GM21423 (cell line): ENCODE measurements around the gene KRTAP23-1.

Experiments
- ATAC-seq: cut with Tn5 transposase; IDR thresholded peaks from one replicate; pipeline ENCODE4 v1.9.1; 2021; ENCODE audit warnings: mild to moderate bottlenecking, moderate library complexity; ENCODE audit not compliant: unreplicated experiment

The KRTAP23-1 gene, protein sequence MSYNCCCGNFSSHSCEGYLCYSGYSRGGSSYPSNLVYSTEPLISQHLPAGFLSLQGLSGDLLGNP

GRCh38 chr21:30348506-30348905 lies at the start of gene KRTAP23-1:
TSS of gene KRTAP23-1 (minus strand) at chr21:30348606. CDS start at chr21:30348606, 0 bp downstream.
- no peak for ATAC-seq

DNA sequence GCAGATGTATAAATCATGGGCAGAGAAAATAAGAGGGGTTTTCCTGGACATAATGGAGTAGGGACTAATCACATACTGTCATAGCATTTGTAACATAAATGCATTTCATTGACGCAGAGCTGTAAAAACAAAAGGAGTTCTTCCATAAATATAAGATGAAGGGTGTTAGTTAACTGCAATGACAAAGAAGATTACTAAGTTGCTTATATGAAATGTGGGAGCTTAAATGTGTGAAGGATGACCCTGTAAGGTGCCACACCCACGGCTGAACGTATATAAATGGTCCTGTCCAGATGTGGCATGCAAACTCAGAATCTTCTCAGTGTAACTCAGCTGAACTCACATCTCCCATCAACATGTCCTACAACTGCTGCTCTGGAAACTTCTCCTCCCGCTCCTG lies 47.3 kb upstream of the KRTAP23-1 start, which contains the start of gene KRTAP13-1:
TSS of gene KRTAP13-1 (plus strand) at position 301 of the 400 bp plus-strand sequence. CDS start at position 357, 56 bp downstream.
- no peak for ATAC-seq

- ATAC-seq, result no peak
These were observed 43.2 kb upstream of the KRTAP23-1 start for GRCh38 chr21:30391492-30392025.

- ATAC-seq, result no peak
These were observed 33.8 kb upstream of the KRTAP23-1 start for GRCh38 chr21:30382201-30382600.

DNA sequence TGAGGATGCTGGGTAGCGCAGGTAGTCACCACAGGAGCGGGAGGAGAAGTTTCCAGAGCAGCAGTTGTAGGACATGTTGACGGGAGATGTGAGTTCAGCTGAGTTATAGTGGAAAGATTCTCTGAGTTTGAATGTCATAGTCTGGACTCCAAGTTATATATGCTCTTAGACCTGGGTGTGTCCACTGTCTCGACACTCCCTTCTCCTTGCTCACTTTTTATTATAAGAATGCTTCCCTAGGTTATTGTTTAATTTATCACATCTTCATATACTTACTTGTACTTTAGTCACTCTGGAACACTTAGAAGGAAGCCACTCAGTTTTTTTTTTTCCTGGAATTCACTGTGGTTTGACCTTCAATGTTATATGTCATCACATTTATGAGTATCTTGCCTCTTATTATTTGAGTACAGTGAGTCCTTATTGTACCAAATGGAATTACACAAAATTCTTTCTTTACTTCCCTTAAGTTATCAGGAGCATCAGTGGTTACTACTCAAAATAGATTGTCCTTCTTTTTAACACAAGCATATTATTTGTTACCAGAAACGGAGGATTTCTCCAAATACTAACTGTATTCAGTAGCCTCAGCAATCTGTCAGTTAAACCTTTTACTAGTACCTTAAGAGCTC lies 23.8 kb upstream of the KRTAP23-1 start, which contains the start of gene KRTAP13-2:
TSS of gene KRTAP13-2 (minus strand) at position 133 of the 632 bp plus-strand sequence. CDS start at position 75, 58 bp downstream.
- ATAC-seq, result no peak

DNA sequence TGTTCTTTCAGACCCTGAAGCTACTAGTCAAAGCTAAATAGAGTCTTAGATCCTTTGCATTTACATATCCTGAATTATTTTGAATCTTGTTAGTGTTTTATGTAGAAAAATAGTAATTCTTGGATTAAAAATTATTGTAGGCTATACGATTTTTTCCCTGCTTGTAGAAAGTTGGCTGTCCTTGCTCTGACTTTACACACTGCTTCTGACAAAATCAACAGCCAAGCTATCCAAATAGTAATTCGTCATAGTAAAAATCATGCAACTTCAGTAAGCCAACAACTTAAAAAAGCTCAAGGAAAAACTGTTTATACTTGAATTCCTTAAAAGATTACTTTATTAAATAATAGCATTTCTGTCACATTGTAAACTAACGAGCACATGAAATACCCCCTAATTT lies 7.5 kb upstream of the KRTAP23-1 start:
- ATAC-seq, result no peak

DNA sequence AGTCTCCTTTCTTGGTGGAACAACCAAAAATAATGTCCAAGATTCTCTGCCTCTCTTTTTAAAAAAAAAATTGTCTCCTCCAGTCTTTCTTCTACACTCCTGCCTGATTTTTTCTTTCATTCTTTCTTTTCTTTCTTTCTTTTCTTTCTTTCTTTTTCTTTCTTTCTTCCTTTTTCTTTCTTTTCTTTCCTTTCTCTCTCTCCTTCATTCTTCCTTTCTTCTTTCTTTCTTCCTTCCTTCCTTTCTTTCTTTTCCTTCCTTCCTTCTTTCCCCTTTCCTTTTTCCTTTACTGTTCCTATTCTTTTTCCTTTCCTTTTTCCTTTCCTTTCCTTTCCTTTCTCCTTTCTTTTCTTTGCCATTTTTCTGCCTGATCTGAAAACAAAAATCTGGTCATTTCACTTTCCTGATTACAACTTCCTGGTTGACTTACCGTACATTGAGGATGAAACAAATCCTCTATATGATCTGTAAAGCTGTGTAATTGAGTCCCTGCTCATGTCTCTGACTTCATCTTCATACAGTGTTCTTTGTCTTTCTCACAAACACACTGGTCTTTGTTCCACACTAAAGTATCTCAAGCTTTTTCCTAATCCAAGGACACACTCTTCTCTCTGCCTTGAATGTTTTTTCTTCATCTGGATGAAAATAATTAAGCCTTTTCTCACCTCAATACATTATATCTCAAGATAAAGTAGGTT lies 6.1 kb upstream of the KRTAP23-1 start:
- no peak for ATAC-seq

DNA sequence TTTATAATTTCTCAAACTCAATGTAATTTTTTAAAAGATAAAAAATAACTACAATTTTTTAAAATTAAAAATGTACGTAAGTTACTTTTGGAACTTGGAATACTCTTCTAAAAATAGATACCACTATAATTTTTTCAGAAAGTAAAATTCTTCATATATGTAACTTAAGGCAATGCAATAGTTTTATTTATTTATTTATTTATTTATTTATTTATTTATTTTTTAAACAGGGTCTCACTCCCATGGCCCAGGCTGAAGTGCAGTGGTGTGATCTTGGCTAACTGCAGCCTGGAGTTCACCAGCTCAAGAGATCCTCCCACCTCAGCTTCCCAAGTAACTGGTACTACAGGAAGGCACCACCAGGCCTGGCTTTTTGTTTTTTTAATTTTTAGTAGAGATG lies 3.1 kb upstream of the KRTAP23-1 start:
- no peak for ATAC-seq

- ATAC-seq, result no peak
These were observed 1.2 kb upstream of the KRTAP23-1 start for GRCh38 chr21:30349572-30349971.

- ATAC-seq, result no peak
These were observed 3.4 kb downstream of the KRTAP23-1 start for GRCh38 chr21:30345014-30345413.

DNA sequence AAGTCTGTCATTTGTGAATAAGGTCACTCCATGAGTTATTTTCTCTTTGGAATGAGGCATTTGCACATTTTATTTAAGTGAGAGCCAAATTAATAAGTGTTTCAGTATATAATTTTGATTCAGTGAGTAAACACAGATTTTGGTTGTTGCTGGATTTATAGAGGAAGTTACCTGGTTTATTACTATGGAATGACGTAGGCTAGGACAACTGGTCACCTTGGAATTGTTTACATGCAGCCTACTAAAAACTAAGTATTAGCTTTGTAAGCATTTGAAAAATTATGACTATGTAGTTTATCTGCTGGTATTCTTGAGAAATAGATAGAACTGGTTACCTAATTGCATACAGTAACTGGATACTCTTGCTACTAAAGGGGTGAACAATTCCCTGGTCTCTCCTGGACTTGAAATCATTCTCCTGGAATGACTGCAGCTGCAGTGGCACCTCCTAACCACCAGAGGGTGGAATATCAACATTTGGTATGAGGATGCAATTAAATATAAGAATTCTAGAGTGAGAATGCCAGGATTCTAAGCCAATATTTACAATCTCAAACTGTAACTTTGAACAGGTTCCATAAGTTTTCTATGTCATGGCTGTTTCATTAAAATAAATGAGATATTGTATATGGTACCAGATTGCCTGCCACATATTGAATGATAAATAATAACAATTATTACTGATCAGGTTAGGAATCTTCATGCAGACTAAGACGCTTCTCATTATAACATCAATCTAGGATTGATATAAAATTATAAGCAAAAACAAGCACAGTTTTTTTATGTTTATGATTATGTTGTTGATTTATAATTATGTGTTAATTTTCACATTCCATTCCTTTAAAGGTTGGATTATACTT lies 7.5 kb downstream of the KRTAP23-1 start:
- no peak for ATAC-seq

- ATAC-seq, result no peak
These were observed 9.7 kb downstream of the KRTAP23-1 start for GRCh38 chr21:30338717-30339116.

DNA sequence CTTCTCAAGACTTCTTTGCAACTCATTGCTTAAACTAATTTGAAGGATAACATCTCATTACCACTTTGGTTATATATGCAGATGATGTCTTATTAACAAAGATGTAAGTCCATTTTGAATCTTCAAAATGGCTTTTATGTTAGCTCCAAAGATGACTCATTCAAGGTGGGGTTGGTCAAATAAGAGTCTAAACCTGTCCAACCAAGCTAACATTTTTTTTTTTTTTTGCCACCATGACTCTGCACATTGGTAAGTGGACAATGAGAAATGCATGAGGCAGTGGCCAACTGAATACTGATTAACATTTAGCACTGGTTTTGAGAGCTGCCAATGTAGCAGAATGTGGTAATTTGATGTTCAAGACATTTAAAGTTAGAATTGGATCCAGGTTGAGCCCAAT lies 10.6 kb downstream of the KRTAP23-1 start:
- ATAC-seq, result no peak

DNA sequence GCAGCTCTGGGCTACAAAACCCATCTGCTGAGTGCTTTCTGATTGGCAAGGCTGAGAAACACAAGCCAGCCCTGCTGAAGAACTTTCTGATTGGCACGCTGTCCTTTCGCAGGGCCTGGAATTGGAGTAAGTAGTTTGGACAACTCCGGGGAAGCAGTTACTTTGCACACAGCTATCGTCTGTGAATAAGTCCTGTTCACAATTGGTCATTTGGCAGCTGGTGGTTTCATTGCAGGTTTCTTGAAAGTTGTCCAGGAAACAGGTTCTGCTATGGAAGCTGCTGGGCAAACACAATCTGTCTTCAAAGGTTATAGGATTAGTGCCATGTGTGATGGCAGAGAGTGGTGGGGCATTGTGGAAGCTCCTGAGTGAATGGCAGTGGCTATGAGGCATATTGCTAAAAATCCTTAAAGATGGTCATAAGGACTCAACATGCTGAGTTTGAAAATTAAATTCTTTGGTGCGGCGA lies 11.1 kb downstream of the KRTAP23-1 start, which contains the start of gene KRTAP27-1:
TSS of gene KRTAP27-1 (minus strand) at position 419 of the 469 bp plus-strand sequence. CDS start at position 393, 26 bp downstream.
- ATAC-seq, result no peak

DNA sequence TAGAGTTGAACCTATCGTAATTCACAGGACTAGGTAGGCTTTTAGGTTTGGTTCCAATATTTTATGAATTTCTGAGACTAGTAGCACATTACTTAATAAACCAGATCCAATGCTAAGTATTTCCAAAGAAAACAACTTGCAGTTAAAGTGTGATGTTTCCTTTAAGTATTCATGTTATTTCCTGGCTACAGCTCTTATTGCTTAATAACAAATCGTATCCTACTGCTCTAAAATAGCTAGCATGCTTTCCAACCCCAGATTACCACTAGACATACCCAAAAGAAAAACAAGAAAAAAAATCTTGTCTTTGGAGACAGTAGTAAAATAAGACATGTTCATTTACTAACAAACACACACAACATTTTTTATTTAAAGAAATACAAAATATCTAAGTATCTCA lies 11.8 kb downstream of the KRTAP23-1 start:
- no peak for ATAC-seq

DNA sequence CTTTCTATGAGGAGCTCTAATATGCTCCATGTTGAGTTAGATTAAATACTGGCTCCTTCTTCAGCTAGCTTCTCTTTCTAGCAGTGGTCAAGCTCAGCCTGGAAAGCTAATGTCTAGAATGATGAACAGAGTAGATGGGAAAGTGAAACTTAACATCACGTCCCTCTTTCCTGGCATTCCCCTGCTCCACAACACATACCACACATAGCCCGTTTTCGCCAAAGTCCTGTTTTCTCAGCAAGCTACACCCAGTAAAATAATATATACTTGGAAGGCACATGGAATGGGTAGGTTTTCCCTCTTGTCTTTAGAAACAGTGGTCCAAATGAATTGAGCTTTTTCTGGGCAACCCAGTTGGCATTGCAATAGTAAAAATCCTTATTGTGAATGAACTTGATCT lies 14.7 kb downstream of the KRTAP23-1 start:
- ATAC-seq, result no peak

DNA sequence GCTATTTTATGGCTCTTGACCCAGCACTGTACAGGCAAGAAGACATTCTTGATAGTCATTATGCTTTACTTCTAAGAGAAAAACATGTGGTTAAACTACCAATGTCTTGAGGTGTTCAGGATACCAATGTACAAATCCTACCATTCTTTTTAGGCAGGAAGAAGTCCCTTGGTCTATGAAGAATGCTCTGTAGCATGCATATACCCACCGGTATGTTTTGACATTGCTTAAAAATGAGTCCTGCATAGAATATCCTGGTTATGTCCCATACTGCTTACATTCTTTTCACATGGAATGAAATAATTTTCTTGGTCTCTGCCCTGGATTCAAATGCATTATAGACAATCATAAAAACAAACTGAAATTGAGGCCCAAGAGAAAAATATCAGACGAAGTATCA lies 15.7 kb downstream of the KRTAP23-1 start:
- ATAC-seq, result no peak

DNA sequence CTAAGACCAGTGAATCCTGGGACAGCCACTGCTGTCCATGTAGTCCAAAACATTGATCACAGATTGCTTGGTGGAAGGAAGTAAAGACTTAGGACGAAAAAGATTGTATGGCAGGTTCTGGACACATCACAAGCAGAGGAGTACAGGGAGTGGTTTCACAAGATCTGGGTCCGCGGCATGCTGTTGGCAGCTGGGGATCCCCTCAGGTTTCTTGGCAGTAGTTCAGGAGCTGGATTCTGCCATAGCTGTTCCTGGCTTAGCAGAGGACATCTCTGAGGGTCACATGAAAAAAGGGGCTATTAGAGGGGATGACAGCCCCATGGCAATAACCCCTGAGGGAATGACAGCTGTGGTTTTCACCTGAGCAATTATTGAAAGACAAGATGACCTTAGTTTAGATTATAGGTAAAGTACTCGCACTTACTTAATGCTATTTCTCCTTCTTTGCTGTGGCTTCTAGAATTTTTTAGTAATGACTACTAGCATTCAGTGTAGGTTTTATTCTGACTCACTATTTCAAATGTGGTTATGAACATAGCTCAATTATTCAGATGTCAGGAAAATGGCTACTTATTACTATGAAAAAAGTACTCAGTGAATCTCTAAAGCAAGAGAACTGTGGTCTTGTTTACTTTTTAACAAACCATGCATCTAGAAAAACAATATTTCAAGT lies 19.1 kb downstream of the KRTAP23-1 start:
- ATAC-seq, result no peak

DNA sequence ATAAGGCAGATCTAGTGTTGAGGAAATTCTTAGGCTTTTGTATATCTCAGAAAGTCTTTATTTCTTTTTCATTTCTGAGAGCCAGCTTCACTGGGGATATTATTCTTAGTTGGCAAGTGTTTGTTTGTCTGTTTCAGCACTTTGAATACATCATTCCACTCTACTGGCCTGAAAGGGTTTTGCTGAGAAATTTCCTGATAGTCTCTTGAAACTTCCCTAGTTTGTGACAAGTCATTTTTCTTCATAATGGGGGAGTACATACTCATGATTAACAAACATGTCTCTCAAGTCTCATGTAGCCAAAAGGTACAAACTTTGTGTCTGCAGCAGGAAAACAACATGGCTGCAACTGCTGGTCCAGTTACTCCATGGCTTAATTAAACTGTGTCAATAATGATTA lies 22.0 kb downstream of the KRTAP23-1 start:
- ATAC-seq, result no peak

DNA sequence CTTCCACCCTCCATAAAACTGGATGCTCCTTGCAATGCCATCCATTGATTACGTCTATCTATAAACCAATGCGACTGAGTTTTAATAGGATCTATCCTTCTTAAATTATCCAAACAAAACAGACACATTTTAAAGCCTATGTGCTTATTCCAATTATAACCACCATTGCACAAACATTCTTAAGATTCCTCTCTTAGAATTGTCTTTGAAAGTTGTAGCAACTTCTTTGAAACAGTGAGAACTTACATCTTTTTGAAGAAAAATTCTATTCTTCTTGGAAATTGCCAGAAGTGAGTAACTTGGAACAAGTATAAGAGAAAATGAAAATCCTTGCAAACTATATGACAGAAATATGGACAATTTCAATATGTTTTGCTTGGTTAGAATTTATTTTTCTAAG lies 28.2 kb downstream of the KRTAP23-1 start, which contains the start of gene KRTAP26-1:
TSS of gene KRTAP26-1 (minus strand) at position 101 of the 400 bp plus-strand sequence. CDS start 280 bp downstream, outside the sequence.
- ATAC-seq, result no peak
